NCI-H1092 treated with DMSO at 0.1 percent for 48 hours (cell line): ENCODE results near the gene S100A11.

Source experiments
- DNase-seq: peaks from one replicate; lab custom pipeline; 2025; lab: John Stamatoyannopoulos, UW

S100A11 gene

DNA sequence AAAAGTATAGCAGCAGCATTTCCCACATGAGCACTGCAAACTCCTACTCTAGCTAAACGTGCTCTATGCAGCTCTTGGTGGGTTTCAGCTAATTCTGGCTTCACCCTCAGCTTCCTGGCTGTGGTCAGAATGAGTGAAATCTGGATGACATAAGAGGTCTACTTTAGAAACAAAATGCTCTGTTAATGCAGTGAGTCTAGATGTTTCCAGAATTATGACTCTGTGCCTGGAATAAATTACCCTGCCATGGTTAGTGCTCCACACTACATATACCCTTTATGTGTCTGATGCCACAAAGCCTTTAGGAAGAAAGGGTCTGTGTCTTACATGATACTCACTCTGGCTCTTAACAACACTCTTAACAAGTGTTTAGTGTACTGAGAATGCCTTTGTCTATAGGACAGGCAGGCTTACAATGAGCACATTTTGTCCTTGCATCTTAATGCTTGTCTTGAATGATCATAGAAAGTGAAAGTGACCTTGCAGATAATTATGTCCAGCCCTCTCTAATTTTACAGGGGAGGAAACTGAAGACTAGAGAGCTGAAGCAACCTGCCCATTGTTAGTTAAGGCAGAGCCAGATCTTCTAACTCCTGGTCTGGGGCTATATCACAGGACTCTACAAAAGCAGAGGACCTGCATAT is 52.4 kb downstream of the S100A11 start:
- DNase-seq: no peak
